Measurements from ENCODE around the gene SMAD3. TPM values are rescaled to one million over a fixed set of nuclear protein-coding genes. Genes with fewer than 3 reads are reported as not detected.

The SMAD3 gene
- total and polyA plus RNA-seq, 2 of the 4 experiments (the other 2 are of a cell fraction), result 71.0 to 177 TPM

GRCh38 chr15:67049351-67050044 is 15.9 kb upstream of the SMAD3 start:
- in situ Hi-C loops (cut with MboI; ENCODE audit: low sequenced_read_pairs) (no loop called here), intact Hi-C loops (cut with micrococcal nuclease) (loop anchor here (5.0 kb wide), 1 partner anchor 547 kb away; the partner anchor contains the start of gene RPL4), dilution Hi-C loops (cut with HindIII; ENCODE audit: low sequenced_read_pairs, unreplicated experiment) (no loop called here)
- TF ChIP-seq CEBPB (IDR thresholded peaks at IDR 0.05; ENCODE audit: low read depth, low read length) (peak; percentile 52), ELK1 (IDR thresholded peaks at IDR 0.05; ENCODE audit: borderline replicate concordance, low read depth, low read length) (no peak), POLR2A (IDR thresholded peaks at IDR 0.05; ENCODE audit: low read depth, low read length) (no peak), RFX5 (IDR thresholded peaks at IDR 0.05; ENCODE audit: low read depth, low read length) (no peak), RAD21 (IDR thresholded peaks at IDR 0.05; ENCODE audit: low read length) (peak; percentile 25; the same call in 1 of the 2 replicates), MAFK (IDR thresholded peaks at IDR 0.05; ENCODE audit: low read depth, low read length) (peak; percentile 73), MAZ (IDR thresholded peaks at IDR 0.05; ENCODE audit: borderline replicate concordance, low read depth, low read length) (no peak), MXI1 (IDR thresholded peaks at IDR 0.05; ENCODE audit: borderline replicate concordance, low read depth, low read length) (peak; percentile 99), USF2 (IDR thresholded peaks at IDR 0.05; ENCODE audit: low read depth, low read length) (no peak), RCOR1 (IDR thresholded peaks at IDR 0.05; ENCODE audit: insufficient replicate concordance, low read length) (no peak), NFE2L2 (IDR thresholded peaks at IDR 0.05; ENCODE audit: low read depth, low read length) (no peak), CHD1 (IDR thresholded peaks at IDR 0.05; ENCODE audit: low read depth, low read length) (0 out of 2 replicates have a peak, but pooled peaks have one; percentile 32), BHLHE40 (IDR thresholded peaks at IDR 0.05; ENCODE audit: low read depth, low read length) (peak; percentile 19), FOS (IDR thresholded peaks at IDR 0.05; ENCODE audit: low read depth, low read length) (0 out of 2 replicates have a peak, but pooled peaks have one; percentile 37)
- H3K27ac ChIP-seq (ENCODE audit: insufficient read depth, low read length), result peak overlapping the region; percentile 99
- peak; percentile 33 for ATAC-seq (ENCODE audit: low read depth)
- H3K9ac ChIP-seq (ENCODE audit: low read depth, low read length), result peak overlapping the region; percentile 51
- H4K91ac ChIP-seq (ENCODE audit: insufficient read depth, low read depth, low read length), result peak overlapping the region; percentile 100
- H3K18ac ChIP-seq (ENCODE audit: low read depth, low read length), result peak overlapping the region; percentile 98
- H3K79me1 ChIP-seq (ENCODE audit: low read depth in 1 of 2, low read length in 2 of 2), result peaks cover 13 to 38% of the 10 kb centered on the region in 2 experiments
- H3K4me3 ChIP-seq (ENCODE audit: insufficient read depth, low read depth, low read length), result no peak overlapping the region
- peak overlapping the region; percentile 64 for H3K4me2 ChIP-seq (ENCODE audit: low read depth, low read length)
- peak overlapping the region; percentile 100 for H3K4ac ChIP-seq (ENCODE audit: low read depth, low read length)
- H3K36me3 ChIP-seq (ENCODE audit: control insufficient read depth, insufficient read depth, low read length), result no peaks in the 10 kb centered on the region
- peaks cover 27% of the 10 kb centered on the region for H3K9me1 ChIP-seq (ENCODE audit: insufficient read depth, low read length)
- peak; percentile 92 for DNase-seq
- H4K5ac ChIP-seq (ENCODE audit: low read depth, low read length), result peak overlapping the region; percentile 98
- peak overlapping the region; percentile 86 to 97 for H4K8ac ChIP-seq (ENCODE audit: low read depth in 2 of 2, low read length in 2 of 2)
- peak overlapping the region; percentile 98 for H3K14ac ChIP-seq (replicated peaks; ENCODE audit: low read depth, low read length)
- H3K23ac ChIP-seq (ENCODE audit: low read depth, low read length), result peak overlapping the region; percentile 97
- peak overlapping the region; percentile 100 for H2BK120ac ChIP-seq (ENCODE audit: low read depth, low read length)
- peak overlapping the region; percentile 99 for H2BK20ac ChIP-seq (ENCODE audit: low read depth, low read length)
- H3K27me3 ChIP-seq (ENCODE audit: control insufficient read depth, insufficient read depth, low read length), result no peaks in the 10 kb centered on the region
- ChIA-PET CTCF (interaction anchor here (0.6 to 0.9 kb wide), 2 partner anchors 13 to 41 kb away, joined by 3 read pairs; no protein-coding TSS in a partner anchor), POLR2A (ENCODE audit: unreplicated experiment) (interaction anchor here (0.9 kb wide), 1 partner anchor 16 kb away, joined by 3 read pairs; the partner anchor contains the start of gene SMAD3)
- peak overlapping the region; percentile 91 for H3K56ac ChIP-seq (ENCODE audit: extremely low read depth, insufficient read depth, low read length)
- peaks cover 34% of the 10 kb centered on the region for H3K4me1 ChIP-seq (ENCODE audit: control insufficient read depth, insufficient read depth, low read length)
- H2AFZ ChIP-seq (replicated peaks; ENCODE audit: low read length, poor library complexity), result peak overlapping the region; percentile 85
- peak overlapping the region; percentile 98 for H2BK5ac ChIP-seq (ENCODE audit: low read depth, low read length, poor library complexity, severe bottlenecking)
- BruUV-seq (replicated peaks), result no TSS peak
- H4K20me1 ChIP-seq (ENCODE audit: insufficient read depth, low read length), result no peaks in the 10 kb centered on the region
- no peaks in the 10 kb centered on the region for H3K9me3 ChIP-seq (ENCODE audit: control insufficient read depth, insufficient read depth, low read length)
- no CpG with 5 or more reads among the region's 6 CpGs for WGBS, 2 experiments (ENCODE audit: extremely low coverage in 2 of 2, insufficient read length in 1 of 2)
- H2BK15ac ChIP-seq (ENCODE audit: low read depth, low read length), result peak overlapping the region; percentile 97
- peak overlapping the region; percentile 99 for H2AK5ac ChIP-seq (ENCODE audit: low read depth, low read length)
- H2AK9ac ChIP-seq (replicated peaks; ENCODE audit: low read depth, low read length, poor library complexity), result peak overlapping the region; percentile 97
